HepG2 (cell line): ENCODE results near the gene ANKRD44. TPM values are rescaled to one million over a fixed set of nuclear protein-coding genes. Genes with fewer than 3 reads are reported as not detected.

Experiments used
- SAP130 ChIP-seq: IDR thresholded peaks from 2 replicates; pipeline ENCODE4 v1.6.1; 2016; ENCODE audit warnings: low read depth
- THAP11 ChIP-seq: IDR thresholded peaks from 2 replicates; pipeline ENCODE4 v1.6.1; 2016; ENCODE audit warnings: missing biosample characterization, missing genetic modification reagents
- ZBTB8A ChIP-seq: sonication (generic); formaldehyde crosslinking; IDR thresholded peaks from 2 replicates; pipeline ENCODE4 v1.4.0; 2020; ENCODE audit warnings: mild to moderate bottlenecking, low read depth, missing genetic modification reagents, borderline replicate concordance
- ZFP41 ChIP-seq: sonication (generic); formaldehyde crosslinking; IDR thresholded peaks from 2 replicates; pipeline ENCODE4 v1.4.0; 2020; ENCODE audit warnings: mild to moderate bottlenecking, missing genetic modification reagents, borderline replicate concordance
- ZNF670 ChIP-seq: sonication (generic); formaldehyde crosslinking; IDR thresholded peaks from 2 replicates; pipeline ENCODE4 v1.8.0; 2022; ENCODE audit warnings: mild to moderate bottlenecking, missing genetic modification reagents, borderline replicate concordance
- polyA plus RNA-seq, 8 experiments: library from polyadenylated mRNA; depleted of rRNA in 3 of 8; stranded (reverse) in 7 of 8; unstranded in 1 of 8; fragments of >200 nt; fragmentation: Illumina TruSeq in 4 of 8; extraction: Trizol in 4 of 8; gene quantifications; 2 replicates each; pipeline versions ENCODE4 v1.2.1 to v1.2.3, GENCODE V29; 2011 to 2016; ENCODE audit warnings: low read depth in 4 of 8, missing spikeins in 1 of 8, mixed read lengths in 1 of 8; ENCODE audit not compliant: insufficient read depth in 1 of 8
- total RNA-seq, 5 experiments: library from RNA; depleted of rRNA; stranded (reverse); fragments of >200 nt; fragmentation: Illumina TruSeq; extraction: Trizol; gene quantifications; 2 replicates each; pipeline ENCODE4 v1.2.3, GENCODE V29; 2016; ENCODE audit warnings: low read depth in 1 of 5
- TF ChIP-seq, protein P1 (sequence below): sonication (generic); formaldehyde crosslinking; IDR thresholded peaks from 2 replicates; pipeline ENCODE4 v1.5.1; 2020; ENCODE audit warnings: mild to moderate bottlenecking, missing genetic modification reagents
- TF ChIP-seq, protein P2 (sequence below): sonication (generic); formaldehyde crosslinking; IDR thresholded peaks from 2 replicates; pipeline ENCODE4 v1.4.0; 2020; ENCODE audit warnings: missing genetic modification reagents

The ANKRD44 gene
- total and polyA plus RNA-seq, 2 of the 13 experiments (the other 11 are each of a cell fraction or from before 2014, with no cell fraction given), result 0.04 to 0.11 TPM

DNA sequence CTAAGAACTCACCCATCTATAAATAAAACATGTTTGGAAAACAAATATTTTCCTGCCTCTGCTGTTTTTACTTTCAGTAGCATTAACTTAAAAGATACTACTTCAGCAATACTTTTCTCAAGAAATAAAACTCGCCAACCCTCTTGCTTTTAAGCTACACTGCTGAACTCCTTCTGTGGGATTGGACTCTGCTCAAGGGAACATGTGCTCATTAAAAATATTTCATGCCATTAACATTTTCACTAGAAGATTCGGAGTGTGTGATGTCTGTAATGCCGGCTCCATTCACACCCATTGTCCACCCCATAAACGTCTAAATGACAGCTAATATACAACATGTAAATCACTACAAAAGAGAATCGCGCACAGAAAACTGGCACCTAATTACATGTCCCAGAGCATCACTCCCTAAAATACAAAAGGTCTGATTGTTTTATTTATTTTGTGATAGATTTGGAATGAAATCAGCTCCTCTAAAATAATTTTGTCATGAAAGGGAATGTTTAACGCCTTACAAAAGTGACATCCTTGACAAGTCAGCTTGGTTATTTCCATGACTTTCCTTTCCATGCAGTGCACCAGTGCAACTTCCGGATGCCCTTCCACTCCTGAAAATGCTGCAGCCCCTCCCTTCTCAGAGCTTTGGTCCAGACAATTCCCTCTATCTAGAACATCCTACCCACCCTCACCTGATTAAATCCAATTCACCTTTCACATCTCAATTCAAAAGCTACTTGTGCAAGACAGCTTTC is 73.1 kb downstream of the ANKRD44 start (continued):
- TF ChIP-seq, protein P1, sequence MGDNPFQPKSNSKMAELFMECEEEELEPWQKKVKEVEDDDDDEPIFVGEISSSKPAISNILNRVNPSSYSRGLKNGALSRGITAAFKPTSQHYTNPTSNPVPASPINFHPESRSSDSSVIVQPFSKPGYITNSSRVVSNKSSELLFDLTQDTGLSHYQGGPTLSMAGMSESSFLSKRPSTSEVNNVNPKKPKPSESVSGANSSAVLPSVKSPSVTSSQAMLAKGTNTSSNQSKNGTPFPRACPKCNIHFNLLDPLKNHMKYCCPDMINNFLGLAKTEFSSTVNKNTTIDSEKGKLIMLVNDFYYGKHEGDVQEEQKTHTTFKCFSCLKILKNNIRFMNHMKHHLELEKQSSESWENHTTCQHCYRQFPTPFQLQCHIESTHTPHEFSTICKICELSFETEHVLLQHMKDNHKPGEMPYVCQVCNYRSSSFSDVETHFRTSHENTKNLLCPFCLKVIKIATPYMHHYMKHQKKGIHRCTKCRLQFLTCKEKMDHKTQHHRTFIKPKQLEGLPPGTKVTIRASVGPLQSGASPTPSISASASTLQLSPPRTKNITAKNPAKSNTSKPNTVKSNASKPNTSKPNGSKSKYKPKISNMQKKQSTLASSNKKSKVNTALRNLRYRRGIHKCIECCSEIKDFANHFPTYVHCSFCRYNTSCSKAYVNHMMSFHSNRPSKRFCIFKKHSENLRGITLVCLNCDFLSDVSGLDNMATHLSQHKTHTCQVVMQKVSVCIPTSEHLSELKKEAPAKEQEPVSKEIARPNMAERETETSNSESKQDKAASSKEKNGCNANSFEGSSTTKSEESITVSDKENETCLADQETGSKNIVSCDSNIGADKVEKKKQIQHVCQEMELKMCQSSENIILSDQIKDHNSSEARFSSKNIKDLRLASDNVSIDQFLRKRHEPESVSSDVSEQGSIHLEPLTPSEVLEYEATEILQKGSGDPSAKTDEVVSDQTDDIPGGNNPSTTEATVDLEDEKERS (CRISPR knock-in tag), result no peak
- TF ChIP-seq SAP130 (CRISPR knock-in tag) (no peak), ZBTB8A (no peak), ZFP41 (CRISPR knock-in tag) (no peak), ZNF670 (CRISPR knock-in tag) (no peak), THAP11 (CRISPR knock-in tag) (no peak)
- TF ChIP-seq, protein P2, sequence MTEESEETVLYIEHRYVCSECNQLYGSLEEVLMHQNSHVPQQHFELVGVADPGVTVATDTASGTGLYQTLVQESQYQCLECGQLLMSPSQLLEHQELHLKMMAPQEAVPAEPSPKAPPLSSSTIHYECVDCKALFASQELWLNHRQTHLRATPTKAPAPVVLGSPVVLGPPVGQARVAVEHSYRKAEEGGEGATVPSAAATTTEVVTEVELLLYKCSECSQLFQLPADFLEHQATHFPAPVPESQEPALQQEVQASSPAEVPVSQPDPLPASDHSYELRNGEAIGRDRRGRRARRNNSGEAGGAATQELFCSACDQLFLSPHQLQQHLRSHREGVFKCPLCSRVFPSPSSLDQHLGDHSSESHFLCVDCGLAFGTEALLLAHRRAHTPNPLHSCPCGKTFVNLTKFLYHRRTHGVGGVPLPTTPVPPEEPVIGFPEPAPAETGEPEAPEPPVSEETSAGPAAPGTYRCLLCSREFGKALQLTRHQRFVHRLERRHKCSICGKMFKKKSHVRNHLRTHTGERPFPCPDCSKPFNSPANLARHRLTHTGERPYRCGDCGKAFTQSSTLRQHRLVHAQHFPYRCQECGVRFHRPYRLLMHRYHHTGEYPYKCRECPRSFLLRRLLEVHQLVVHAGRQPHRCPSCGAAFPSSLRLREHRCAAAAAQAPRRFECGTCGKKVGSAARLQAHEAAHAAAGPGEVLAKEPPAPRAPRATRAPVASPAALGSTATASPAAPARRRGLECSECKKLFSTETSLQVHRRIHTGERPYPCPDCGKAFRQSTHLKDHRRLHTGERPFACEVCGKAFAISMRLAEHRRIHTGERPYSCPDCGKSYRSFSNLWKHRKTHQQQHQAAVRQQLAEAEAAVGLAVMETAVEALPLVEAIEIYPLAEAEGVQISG (CRISPR knock-in tag), result no peak
